K562 (cell line): ENCODE results near the gene ZNF12. TPM values are rescaled to one million over a fixed set of nuclear protein-coding genes. Genes with fewer than 3 reads are reported as not detected.

Experiments
- E2F4 ChIP-seq: sonication (generic); formaldehyde crosslinking; IDR thresholded peaks from 2 replicates; pipeline ENCODE4 v1.8.0; 2022; ENCODE audit warnings: mild to moderate bottlenecking, low read depth, missing genetic modification reagents
- EGR1 ChIP-seq: fragments of 450-650 bp; conservative IDR thresholded peaks from 2 replicates; pipeline ENCODE4 v1.6.1; 2017; ENCODE audit warnings: mild to moderate bottlenecking
- ETS1 ChIP-seq: conservative IDR thresholded peaks from 2 replicates; pipeline ENCODE4 v1.6.1; 2011; ENCODE audit warnings: low read depth, mild to moderate bottlenecking, low read length; ENCODE audit not compliant: control insufficient read depth
- HNRNPL ChIP-seq: fragments of 200-400 bp; formaldehyde crosslinking; IDR thresholded peaks from 2 replicates; pipeline ENCODE4 v1.6.1; 2017; ENCODE audit warnings: low read depth, mild to moderate bottlenecking, low read length
- MBD1 ChIP-seq: fragments of 250-450 bp; sonication (Bioruptor Pico); IDR thresholded peaks from 2 replicates; pipeline ENCODE4 v1.8.0; 2022; ENCODE audit warnings: inconsistent platforms
- REST ChIP-seq, 2 experiments: fragments of 450-650 bp; formaldehyde crosslinking in 1 of 2; IDR thresholded peaks; 2 replicates each; pipeline versions ENCODE4 v1.4.0 to v1.6.1; 2014 to 2020; ENCODE audit warnings: mild to moderate bottlenecking in 2 of 2, borderline replicate concordance in 1 of 2, low read depth in 1 of 2
- RHOXF2B ChIP-seq: fragments of 250-450 bp; sonication (Bioruptor Pico); conservative IDR thresholded peaks from 2 replicates; pipeline ENCODE4 v1.5.1; 2021
- ZNF280A ChIP-seq: fragments of 450-650 bp; IDR thresholded peaks from 2 replicates; pipeline ENCODE4 v1.6.1; 2018; ENCODE audit warnings: mild to moderate bottlenecking, low read depth; ENCODE audit not compliant: partially characterized antibody
- polyA plus RNA-seq, 8 experiments: library from polyadenylated mRNA; depleted of rRNA in 4 of 8; stranded (reverse) in 5 of 8; unstranded in 3 of 8; fragments of >200 nt; fragmentation: Nextera tagmentation in 2 of 8; fragmentation: Illumina TruSeq in 1 of 8; extraction: Ambion mirVana in 2 of 8; extraction: Trizol in 1 of 8; gene quantifications; 2 replicates each; pipeline versions ENCODE4 v1.2.1 to v1.2.3, GENCODE V29; 2011 to 2014; ENCODE audit warnings: inconsistent platforms in 1 of 8, missing spikeins in 1 of 8
- total RNA-seq, 7 experiments: library from RNA; depleted of rRNA in 6 of 7; stranded (reverse); fragments of >200 nt in 6 of 7; fragmentation: Illumina TruSeq in 2 of 7; extraction: Trizol in 2 of 7; gene quantifications; 2 replicates each; pipeline versions ENCODE4 v1.2.1 to v1.2.3, GENCODE V29; 2011 to 2021; ENCODE audit warnings: low replicate concordance in 1 of 7
- TF ChIP-seq, protein P1 (sequence below): fragments of 450-650 bp; IDR thresholded peaks from 2 replicates; pipeline ENCODE4 v1.6.1; 2016

ZNF12 gene
- total and polyA plus RNA-seq, 9 of the 15 experiments (the other 6 are each of a cell fraction or from before 2014, with no cell fraction given), result 5.8 to 32.3 (median 18.9) TPM

DNA sequence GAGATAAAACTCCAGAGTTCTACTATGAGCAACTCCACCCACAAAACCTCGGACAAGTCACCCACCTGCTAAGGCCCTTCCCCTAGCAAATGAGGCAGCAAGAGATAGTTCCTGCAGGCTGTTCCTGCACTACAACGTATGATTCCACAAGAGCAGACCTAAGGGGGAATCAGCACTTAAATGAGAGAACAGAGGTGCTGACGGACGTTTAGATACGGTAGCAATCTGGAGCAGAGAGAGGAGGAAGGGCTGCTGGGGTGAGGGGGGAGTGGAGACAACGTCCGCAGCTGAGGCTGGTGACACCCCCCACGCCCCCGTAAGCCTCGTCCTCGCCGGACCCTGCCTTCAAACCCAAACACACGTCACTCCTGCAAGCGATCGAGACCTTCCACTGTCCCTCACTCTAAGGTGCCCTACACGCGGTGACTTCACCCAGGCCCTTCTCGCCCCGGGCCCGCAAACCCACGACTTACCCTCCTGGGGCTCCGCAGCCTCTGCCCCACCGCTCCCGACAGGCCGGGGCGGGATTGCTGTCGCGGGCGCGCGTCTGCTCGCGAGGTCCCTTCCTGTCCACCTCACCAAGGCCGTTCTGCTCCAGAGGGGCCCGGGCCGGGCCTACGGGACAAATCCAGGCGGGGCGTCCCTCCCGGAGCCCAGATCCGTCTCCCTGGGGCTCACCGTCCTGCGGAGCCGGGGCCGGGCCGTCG lies 635 bp downstream of the ZNF12 start (continued):
- TF ChIP-seq MBD1 (CRISPR knock-in tag) (no peak), E2F4 (0 out of 2 replicates have a peak, but pooled peaks have one; percentile 34), RHOXF2B (CRISPR knock-in tag) (no peak), EGR1 (peak; percentile 68), ETS1 (0 out of 2 replicates have a peak, but pooled peaks have one; percentile 1), REST (IDR thresholded peaks at IDR 0.05; ENCODE audit: borderline replicate concordance) (0 out of 2 replicates have a peak, but pooled peaks have one; percentile 8), REST (CRISPR knock-in tag; IDR thresholded peaks at IDR 0.05; ENCODE audit: low read depth) (no peak), ZNF280A (no peak), HNRNPL (no peak)
- TF ChIP-seq, protein P1, sequence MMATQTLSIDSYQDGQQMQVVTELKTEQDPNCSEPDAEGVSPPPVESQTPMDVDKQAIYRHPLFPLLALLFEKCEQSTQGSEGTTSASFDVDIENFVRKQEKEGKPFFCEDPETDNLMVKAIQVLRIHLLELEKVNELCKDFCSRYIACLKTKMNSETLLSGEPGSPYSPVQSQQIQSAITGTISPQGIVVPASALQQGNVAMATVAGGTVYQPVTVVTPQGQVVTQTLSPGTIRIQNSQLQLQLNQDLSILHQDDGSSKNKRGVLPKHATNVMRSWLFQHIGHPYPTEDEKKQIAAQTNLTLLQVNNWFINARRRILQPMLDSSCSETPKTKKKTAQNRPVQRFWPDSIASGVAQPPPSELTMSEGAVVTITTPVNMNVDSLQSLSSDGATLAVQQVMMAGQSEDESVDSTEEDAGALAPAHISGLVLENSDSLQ, result peak; percentile 30; the same call in 1 of the 2 replicates
